Pancreas (tissue), 10 donors: Measurements from ENCODE around the gene MKLN1. TPM values are rescaled to one million over a fixed set of nuclear protein-coding genes. Genes with fewer than 3 reads are reported as not detected.

ENCODE experiments used
- ATAC-seq, 4 donors: fragments of 200-7000 bp; cut with Tn5 transposase; one replicate each; pipeline versions ENCODE4 v1.8.0 to v1.9.1; 2020; ENCODE audit warnings: mild to moderate bottlenecking in 4 of 4, moderate library complexity in 4 of 4
- DNase-seq, 6 donors: peaks; one replicate each; pipeline ENCODE4 v3.0.0-alpha.2; 2020
- FAIRE-seq: peaks from 2 replicates; lab custom pipeline; 2012; peaks lifted over from hg19 to GRCh38; lab: Jason Lieb, UNC
- H3K27ac ChIP-seq, 4 donors: fragments of 200-600 bp; sonication (generic); 1 replicate in 3 of 4; 2 replicates in 1 of 4; pipeline versions ENCODE4 v1.5.0 to v1.8.0; 2020
- H3K27me3 ChIP-seq, 4 donors: fragments of 200-600 bp; one replicate each; pipeline ENCODE4 v1.8.0; 2021
- H3K36me3 ChIP-seq, 3 donors: fragments of 200-600 bp; sonication (generic) in 1 of 3; one replicate each; pipeline versions ENCODE4 v1.5.0 to v1.8.0; 2020 to 2021
- H3K4me1 ChIP-seq, 3 donors: fragments of 200-600 bp; one replicate each; pipeline ENCODE4 v1.8.0; 2021
- H3K4me3 ChIP-seq, 4 donors: fragments of 200-600 bp; sonication (generic) in 2 of 4; one replicate each; pipeline versions ENCODE4 v1.5.0 to v1.8.0; 2020 to 2021
- H3K9me3 ChIP-seq, 4 donors: fragments of 200-600 bp; one replicate each; pipeline ENCODE4 v1.8.0; 2021
- WGBS, 2 donors: extraction: QIAGEN DNeasy Blood & Tissue Kit; methylation state at CpG; one replicate each; pipeline ENCODE4 v1.1.7; 2013; 5-methylcytosine and 5-hydroxymethylcytosine counted together
- intact Hi-C, 3 donors: fragments of 100-400 bp; cut with DNase I; formaldehyde crosslinking; loops; one replicate each; pipeline versions ENCODE4 v1.11.1 to v1.14.2; 2022
- polyA plus RNA-seq, 2 donors: library from polyadenylated mRNA; stranded (reverse); fragments of 200-250 nt; gene quantifications; one replicate each; pipeline ENCODE4 v1.2.3, GENCODE V29; 2013
- total RNA-seq, 6 donors: library from RNA; stranded (reverse); fragmentation: NEBNext Ultra II Directional in 4 of 6; extraction: Animal tissue kit (Norgen Biotek cat#: 25700) in 4 of 6; gene quantifications; one replicate each; pipeline versions ENCODE4 v1.2.1 to v1.2.4, GENCODE V29; 2021 to 2023
- TF ChIP-seq, protein P1 (sequence below), 4 donors: fragments of 200-600 bp; sonication (generic) in 3 of 4; IDR thresholded peaks; one replicate each; pipeline versions ENCODE4 v1.5.0 to v1.8.0; 2021; ENCODE audit warnings: antibody characterized with exemption in 4 of 4
- donor health status: healthy with polysubstance abuse.
- donor health status: DM: no; HTN: no; CAD: no; lungs with moderate emphysema.
- donor health status: DM: no; HTN: no; CAD: no.
- donor health status: control.
- donor health status: control.
- donor health status: Bipolar disorder and iron deficiency.
- donor health status: DM: yes; HTN: yes; CAD: no.
- donor health status: DM: no; HTN: no; CAD: no.
- donor health status: DM: no; HTN: no; CAD: no.
- donor health status: DM: yes; HTN: yes; CAD: no.

The MKLN1 gene
- total and polyA plus RNA-seq, 8 donors = 7.0 to 30.2 (median 21.6) TPM

DNA sequence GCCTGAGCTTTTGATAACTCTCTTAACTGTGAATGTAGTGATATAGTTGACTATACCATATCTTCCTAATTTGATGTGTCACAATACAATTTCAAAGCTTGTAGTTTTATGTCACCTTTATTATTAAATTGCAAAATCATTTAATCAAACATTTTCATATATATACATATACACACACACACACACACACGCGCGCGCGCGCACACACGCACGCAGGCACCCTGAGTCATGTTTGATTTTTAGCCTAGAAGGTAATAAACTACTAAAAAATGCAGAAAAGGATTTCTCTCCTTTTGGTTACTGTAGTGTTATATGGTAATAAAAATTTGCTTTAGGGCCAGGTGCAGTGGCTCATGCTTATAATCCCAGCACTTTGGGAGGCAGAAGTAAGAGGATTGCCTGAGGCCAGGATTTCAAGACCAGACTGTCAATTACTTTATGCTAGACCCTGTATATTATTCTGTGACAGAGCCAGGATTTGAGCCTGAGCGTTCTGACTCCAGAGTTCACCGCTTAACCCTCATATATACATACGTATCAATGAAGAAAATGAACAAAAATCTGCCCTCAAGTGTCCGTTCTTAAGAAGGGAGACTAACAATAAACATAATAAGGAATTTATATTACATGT lies 139.2 kb downstream of the MKLN1 start:
- no peak overlapping the region for H3K4me3 ChIP-seq
- no peaks in the 10 kb centered on the region for H3K9me3 ChIP-seq
- H3K4me1 ChIP-seq = no peaks in the 10 kb centered on the region
- H3K36me3 ChIP-seq = peaks cover 0 to 34% (median 4%) of the 10 kb centered on the region in 3 donors
- TF ChIP-seq, protein P1, sequence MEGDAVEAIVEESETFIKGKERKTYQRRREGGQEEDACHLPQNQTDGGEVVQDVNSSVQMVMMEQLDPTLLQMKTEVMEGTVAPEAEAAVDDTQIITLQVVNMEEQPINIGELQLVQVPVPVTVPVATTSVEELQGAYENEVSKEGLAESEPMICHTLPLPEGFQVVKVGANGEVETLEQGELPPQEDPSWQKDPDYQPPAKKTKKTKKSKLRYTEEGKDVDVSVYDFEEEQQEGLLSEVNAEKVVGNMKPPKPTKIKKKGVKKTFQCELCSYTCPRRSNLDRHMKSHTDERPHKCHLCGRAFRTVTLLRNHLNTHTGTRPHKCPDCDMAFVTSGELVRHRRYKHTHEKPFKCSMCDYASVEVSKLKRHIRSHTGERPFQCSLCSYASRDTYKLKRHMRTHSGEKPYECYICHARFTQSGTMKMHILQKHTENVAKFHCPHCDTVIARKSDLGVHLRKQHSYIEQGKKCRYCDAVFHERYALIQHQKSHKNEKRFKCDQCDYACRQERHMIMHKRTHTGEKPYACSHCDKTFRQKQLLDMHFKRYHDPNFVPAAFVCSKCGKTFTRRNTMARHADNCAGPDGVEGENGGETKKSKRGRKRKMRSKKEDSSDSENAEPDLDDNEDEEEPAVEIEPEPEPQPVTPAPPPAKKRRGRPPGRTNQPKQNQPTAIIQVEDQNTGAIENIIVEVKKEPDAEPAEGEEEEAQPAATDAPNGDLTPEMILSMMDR (IDR thresholded peaks at IDR 0.05) = no peak
- ATAC-seq (no peak), DNase-seq (no peak), FAIRE-seq (no peak)
- no peak overlapping the region for H3K27ac ChIP-seq
- WGBS, 2 donors = 89% methylated on average over 12 of the region's 12 CpGs
- intact Hi-C loops = no loop called here
- no peaks in the 10 kb centered on the region for H3K27me3 ChIP-seq

DNA sequence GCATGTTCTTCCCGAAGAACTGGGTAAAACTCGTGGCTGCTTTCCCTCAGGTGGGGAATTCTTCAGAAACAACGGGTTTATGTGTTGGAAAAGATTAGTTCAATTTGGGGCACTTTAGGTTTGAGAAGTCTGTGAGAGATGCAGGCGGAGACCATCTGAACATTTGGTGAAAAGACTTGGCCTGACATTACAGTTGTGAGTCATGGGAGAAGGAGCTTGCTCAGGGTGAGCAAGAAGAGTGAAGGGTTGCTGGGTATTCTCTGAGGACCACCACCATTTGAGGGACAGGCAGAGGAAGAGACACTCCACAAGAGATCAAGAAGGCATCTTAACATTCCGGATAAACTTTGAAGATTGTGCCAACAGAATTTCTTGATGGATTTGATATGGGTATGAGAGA lies 140.1 kb downstream of the MKLN1 start:
- Histone ChIP-seq H3K27me3 (no peaks in the 10 kb centered on the region), H3K36me3 (peaks cover 0 to 34% (median 4%) of the 10 kb centered on the region in 3 donors), H3K9me3 (no peaks in the 10 kb centered on the region), H3K4me3 (no peak overlapping the region), H3K27ac (no peak overlapping the region), H3K4me1 (peaks cover 0 to 3% (median 0%) of the 10 kb centered on the region in 3 donors)
- FAIRE-seq = no peak
- no peak for DNase-seq
- no peak for ATAC-seq
- 94 to 98% methylated on average over 5 of the region's 5 CpGs for WGBS, 2 donors
- intact Hi-C loops = no loop called here
- TF ChIP-seq, protein P1 (IDR thresholded peaks at IDR 0.05) = no peak

DNA sequence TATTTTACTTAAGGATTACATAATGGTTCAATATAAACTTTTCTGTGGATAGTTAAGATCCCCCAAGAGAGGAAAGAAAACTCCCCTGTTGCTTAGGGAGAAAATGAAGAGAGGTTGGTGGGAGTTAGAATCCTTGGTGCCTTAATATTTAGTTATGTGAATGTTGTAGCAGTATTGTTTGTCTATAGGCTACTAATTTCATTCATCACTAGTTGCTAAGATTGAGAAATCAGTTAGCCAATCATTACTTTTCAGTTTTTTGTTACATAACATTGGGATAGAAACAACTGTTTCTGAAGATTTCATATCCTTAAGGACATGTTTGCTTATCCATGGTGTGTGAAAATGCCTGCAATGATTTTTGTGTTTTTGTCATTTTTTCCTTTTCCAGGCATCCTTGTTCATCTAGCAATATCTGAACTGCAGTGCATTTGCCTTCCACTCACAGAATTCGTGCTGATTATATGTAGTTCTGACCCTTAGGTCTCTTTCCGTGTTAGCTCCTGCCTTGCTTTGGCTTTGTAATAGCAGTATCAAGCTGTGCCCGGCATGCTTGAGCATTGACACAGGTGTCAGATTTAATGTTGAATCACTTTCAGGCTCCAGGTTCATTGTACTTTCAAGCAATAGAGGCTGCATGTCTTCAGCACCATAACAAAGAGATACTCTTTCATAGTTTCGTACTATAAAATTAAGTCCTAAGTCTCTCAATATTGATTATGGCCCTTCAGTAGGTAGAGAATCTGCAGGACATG lies 143.8 kb downstream of the MKLN1 start:
- DNase-seq (no peak), FAIRE-seq (no peak), ATAC-seq (peak in 1 of 4 donors; percentile 48)
- Histone ChIP-seq H3K27ac (no peak overlapping the region), H3K27me3 (no peaks in the 10 kb centered on the region), H3K36me3 (peaks cover 0 to 12% (median 4%) of the 10 kb centered on the region in 3 donors), H3K9me3 (no peaks in the 10 kb centered on the region), H3K4me3 (no peak overlapping the region), H3K4me1 (peaks cover 0 to 3% (median 0%) of the 10 kb centered on the region in 3 donors)
- WGBS, 2 donors = 58% methylated on average over 4 of the region's 4 CpGs
- TF ChIP-seq, protein P1 (IDR thresholded peaks at IDR 0.05) = no peak
- intact Hi-C loops = no loop called here

DNA sequence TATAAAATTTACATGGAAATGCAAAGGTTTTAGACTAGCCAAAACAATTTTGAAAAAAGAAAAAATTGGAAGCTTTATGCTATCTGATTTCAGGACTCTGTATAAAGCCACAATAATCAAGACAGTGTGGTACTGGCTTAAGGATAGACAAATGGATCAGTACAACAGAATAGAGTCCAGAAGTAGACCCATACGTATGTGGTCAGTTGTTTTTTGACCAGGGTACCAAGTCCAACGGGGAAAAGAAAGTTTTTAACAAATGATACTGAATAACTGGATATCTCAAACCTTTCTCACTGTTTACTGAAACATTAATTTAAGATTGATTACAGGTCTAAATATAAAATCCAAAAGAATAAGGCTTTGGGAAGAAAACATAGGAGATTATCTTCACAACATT lies 149.1 kb downstream of the MKLN1 start:
- H3K27ac ChIP-seq = no peak overlapping the region
- FAIRE-seq (no peak), DNase-seq (no peak), ATAC-seq (no peak)
- no peaks in the 10 kb centered on the region for H3K36me3 ChIP-seq
- no peaks in the 10 kb centered on the region for H3K27me3 ChIP-seq
- TF ChIP-seq, protein P1 (IDR thresholded peaks at IDR 0.05) = no peak
- intact Hi-C loops = no loop called here
- WGBS, 2 donors = 53 to 64% methylated on average over 2 of the region's 2 CpGs
- peaks cover 12 to 20% (median 16%) of the 10 kb centered on the region in 3 donors for H3K4me1 ChIP-seq
- H3K9me3 ChIP-seq = no peaks in the 10 kb centered on the region
- H3K4me3 ChIP-seq = no peak overlapping the region
